ENCODE results near the gene ADAM15. TPM values are rescaled to one million over a fixed set of nuclear protein-coding genes. Genes with fewer than 3 reads are reported as not detected.
A peak's percentile ranks its signal among the peaks of the same experiment; 100 is the strongest.

Gene ADAM15
- total RNA-seq, 1 experiment from 2014 or later, result 38.4 TPM

DNA sequence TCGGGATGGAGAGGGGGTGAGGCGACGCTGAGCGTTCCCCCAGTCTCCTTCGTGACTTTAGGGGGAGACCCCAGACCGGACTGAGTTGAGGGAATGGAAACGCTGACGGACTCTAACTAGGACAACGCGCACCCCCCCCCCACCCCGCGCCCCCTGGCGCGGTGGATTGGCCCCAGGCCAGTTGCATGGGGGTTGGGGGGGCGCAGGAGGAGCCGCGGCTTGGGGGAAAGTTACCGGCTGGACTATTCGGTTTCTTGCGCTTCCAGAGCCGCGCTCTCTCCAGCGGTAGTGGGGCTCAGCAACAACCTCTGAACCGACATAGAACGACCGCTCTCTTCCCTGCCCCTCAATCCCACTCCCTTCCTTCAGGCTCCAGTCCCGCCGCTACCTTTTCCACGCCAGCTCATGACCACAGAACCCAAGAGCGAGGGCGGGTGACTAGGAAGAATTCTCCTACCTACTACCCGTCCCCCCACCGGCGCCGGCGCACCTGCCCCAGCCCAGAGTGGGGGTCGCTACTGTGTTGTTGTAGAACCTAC is 47.8 kb upstream of the ADAM15 start:
- Mint-ChIP-seq H3K27me3 (ENCODE audit: low read depth) (no peaks in the 10 kb centered on the region; the same call in 1 of the 2 replicates), H3K4me3 (peak overlapping the region; percentile 92), H3K36me3 (no peaks in the 10 kb centered on the region), H3K9me3 (no peaks in the 10 kb centered on the region), H3K27ac (peak overlapping the region; percentile 78), H3K4me1 (peaks cover 38% of the 10 kb centered on the region)
- ATAC-seq (no peak), DNase-seq (ENCODE audit: low spot score) (peak; percentile 41)
- CTCF ChIA-PET, result interaction anchor here (1.0 to 2.1 kb wide), 8 partner anchors 9 to 164 kb away, joined by 3 to 30 read pairs (median 4); partner anchors contain the start of gene SHC1
- POLR2A ChIA-PET, result interaction anchor here (1.0 to 13.0 kb wide), 3 partner anchors 9 to 32 kb away, joined by 5 to 176 read pairs (median 28); partner anchors contain the start of genes CKS1B and SHC1
- TF ChIP-seq NR3C1 (CRISPR knock-in tag; conservative IDR thresholded peaks at IDR 0.05; ENCODE audit: low read depth) (no peak), EMX1 (CRISPR knock-in tag; IDR thresholded peaks at IDR 0.05) (no peak), RELA (CRISPR knock-in tag; IDR thresholded peaks at IDR 0.05; ENCODE audit: borderline replicate concordance) (no peak), CREM (CRISPR knock-in tag; IDR thresholded peaks at IDR 0.05) (no peak)
- TF ChIP-seq, protein P1, sequence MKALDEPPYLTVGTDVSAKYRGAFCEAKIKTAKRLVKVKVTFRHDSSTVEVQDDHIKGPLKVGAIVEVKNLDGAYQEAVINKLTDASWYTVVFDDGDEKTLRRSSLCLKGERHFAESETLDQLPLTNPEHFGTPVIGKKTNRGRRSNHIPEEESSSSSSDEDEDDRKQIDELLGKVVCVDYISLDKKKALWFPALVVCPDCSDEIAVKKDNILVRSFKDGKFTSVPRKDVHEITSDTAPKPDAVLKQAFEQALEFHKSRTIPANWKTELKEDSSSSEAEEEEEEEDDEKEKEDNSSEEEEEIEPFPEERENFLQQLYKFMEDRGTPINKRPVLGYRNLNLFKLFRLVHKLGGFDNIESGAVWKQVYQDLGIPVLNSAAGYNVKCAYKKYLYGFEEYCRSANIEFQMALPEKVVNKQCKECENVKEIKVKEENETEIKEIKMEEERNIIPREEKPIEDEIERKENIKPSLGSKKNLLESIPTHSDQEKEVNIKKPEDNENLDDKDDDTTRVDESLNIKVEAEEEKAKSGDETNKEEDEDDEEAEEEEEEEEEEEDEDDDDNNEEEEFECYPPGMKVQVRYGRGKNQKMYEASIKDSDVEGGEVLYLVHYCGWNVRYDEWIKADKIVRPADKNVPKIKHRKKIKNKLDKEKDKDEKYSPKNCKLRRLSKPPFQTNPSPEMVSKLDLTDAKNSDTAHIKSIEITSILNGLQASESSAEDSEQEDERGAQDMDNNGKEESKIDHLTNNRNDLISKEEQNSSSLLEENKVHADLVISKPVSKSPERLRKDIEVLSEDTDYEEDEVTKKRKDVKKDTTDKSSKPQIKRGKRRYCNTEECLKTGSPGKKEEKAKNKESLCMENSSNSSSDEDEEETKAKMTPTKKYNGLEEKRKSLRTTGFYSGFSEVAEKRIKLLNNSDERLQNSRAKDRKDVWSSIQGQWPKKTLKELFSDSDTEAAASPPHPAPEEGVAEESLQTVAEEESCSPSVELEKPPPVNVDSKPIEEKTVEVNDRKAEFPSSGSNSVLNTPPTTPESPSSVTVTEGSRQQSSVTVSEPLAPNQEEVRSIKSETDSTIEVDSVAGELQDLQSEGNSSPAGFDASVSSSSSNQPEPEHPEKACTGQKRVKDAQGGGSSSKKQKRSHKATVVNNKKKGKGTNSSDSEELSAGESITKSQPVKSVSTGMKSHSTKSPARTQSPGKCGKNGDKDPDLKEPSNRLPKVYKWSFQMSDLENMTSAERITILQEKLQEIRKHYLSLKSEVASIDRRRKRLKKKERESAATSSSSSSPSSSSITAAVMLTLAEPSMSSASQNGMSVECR (CRISPR knock-in tag; IDR thresholded peaks at IDR 0.05; ENCODE audit: borderline replicate concordance), result 0 out of 2 replicates have a peak, but pooled peaks have one; percentile 25

DNA sequence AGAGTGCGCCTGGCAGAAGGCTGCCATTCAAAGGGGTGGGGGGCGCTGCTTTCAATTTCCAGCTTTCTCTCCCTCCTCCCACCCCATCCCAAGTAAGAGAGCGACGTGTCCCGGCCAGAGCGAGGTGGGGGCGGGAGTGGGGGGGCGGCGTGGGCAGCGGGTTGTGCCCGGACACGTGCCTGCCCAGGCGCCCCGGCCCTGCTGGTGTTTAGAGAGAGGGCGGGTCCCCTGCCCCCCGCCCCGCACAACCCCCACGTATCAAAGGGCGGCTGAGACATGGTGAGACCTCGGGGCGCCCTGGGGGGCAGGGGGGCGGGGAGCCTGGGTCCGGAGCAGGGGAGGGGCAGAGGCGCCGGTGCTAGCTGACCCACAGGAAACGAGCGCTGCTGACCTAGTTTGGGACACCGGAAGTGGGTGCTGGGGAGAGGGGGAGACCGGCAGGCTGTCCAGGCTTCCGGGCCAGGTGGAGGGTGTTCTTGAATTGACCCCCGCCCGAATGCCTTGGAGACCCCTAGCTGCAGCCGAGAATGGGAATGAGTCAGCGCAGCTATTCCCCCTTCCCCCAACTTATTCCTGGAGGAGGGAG is 47.3 kb upstream of the ADAM15 start:
- CTCF ChIA-PET, result interaction anchor here (0.7 to 2.1 kb wide), 12 partner anchors 8 to 164 kb away, joined by 3 to 30 read pairs (median 4); partner anchors contain the start of genes ADAM15, LENEP and SHC1
- DNase-seq (ENCODE audit: low spot score), result peak; percentile 70

More for the DNA sequence above, 47.3 kb upstream of the ADAM15 start:
- Mint-ChIP-seq H3K4me1 (peaks cover 39% of the 10 kb centered on the region), H3K4me3 (peak overlapping the region; percentile 92), H3K9me3 (no peaks in the 10 kb centered on the region), H3K27me3 (ENCODE audit: low read depth) (no peaks in the 10 kb centered on the region), H3K27ac (peak overlapping the region; percentile 94), H3K36me3 (no peaks in the 10 kb centered on the region)
- no peak for ATAC-seq
- no peak for TF ChIP-seq SP1 (CRISPR knock-in tag; conservative IDR thresholded peaks at IDR 0.05)
- TF ChIP-seq NR3C1 (CRISPR knock-in tag; conservative IDR thresholded peaks at IDR 0.05; ENCODE audit: low read depth), result no peak
- TF ChIP-seq, protein P2, sequence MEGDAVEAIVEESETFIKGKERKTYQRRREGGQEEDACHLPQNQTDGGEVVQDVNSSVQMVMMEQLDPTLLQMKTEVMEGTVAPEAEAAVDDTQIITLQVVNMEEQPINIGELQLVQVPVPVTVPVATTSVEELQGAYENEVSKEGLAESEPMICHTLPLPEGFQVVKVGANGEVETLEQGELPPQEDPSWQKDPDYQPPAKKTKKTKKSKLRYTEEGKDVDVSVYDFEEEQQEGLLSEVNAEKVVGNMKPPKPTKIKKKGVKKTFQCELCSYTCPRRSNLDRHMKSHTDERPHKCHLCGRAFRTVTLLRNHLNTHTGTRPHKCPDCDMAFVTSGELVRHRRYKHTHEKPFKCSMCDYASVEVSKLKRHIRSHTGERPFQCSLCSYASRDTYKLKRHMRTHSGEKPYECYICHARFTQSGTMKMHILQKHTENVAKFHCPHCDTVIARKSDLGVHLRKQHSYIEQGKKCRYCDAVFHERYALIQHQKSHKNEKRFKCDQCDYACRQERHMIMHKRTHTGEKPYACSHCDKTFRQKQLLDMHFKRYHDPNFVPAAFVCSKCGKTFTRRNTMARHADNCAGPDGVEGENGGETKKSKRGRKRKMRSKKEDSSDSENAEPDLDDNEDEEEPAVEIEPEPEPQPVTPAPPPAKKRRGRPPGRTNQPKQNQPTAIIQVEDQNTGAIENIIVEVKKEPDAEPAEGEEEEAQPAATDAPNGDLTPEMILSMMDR (IDR thresholded peaks at IDR 0.05), result no peak
- TF ChIP-seq ZNF232 (CRISPR knock-in tag; IDR thresholded peaks at IDR 0.05), result no peak
- no peak for TF ChIP-seq NR1H2 (CRISPR knock-in tag; IDR thresholded peaks at IDR 0.05)
- TF ChIP-seq GRHL2 (CRISPR knock-in tag; IDR thresholded peaks at IDR 0.05; ENCODE audit: insufficient replicate concordance, severe bottlenecking), result no peak
- TF ChIP-seq, protein P3, sequence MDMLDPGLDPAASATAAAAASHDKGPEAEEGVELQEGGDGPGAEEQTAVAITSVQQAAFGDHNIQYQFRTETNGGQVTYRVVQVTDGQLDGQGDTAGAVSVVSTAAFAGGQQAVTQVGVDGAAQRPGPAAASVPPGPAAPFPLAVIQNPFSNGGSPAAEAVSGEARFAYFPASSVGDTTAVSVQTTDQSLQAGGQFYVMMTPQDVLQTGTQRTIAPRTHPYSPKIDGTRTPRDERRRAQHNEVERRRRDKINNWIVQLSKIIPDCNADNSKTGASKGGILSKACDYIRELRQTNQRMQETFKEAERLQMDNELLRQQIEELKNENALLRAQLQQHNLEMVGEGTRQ (CRISPR knock-in tag; IDR thresholded peaks at IDR 0.05), result 0 out of 2 replicates have a peak, but pooled peaks have one; percentile 34
- no peak for TF ChIP-seq E2F5 (CRISPR knock-in tag; IDR thresholded peaks at IDR 0.05)
- no peak for TF ChIP-seq E2F4 (CRISPR knock-in tag; IDR thresholded peaks at IDR 0.05; ENCODE audit: borderline replicate concordance, low read depth)
- POLR2A ChIA-PET, result interaction anchor here (1.0 to 13.0 kb wide), 5 partner anchors 9 to 75 kb away, joined by 3 to 176 read pairs (median 5); partner anchors contain the start of genes CKS1B, EFNA3, EFNA4 and SHC1

All from WTC11 (cell line).